WERI-Rb-1 (cell line): Measurements from ENCODE around the gene PODN.

Experiments used
- DNase-seq: peaks from one replicate; pipeline ENCODE4 v3.0.0-alpha.2; 2020
- H3K27ac ChIP-seq: fragments of 250-450 bp; sonication (Bioruptor Pico); 2 replicates; pipeline ENCODE4 v1.5.1; 2020; ENCODE audit warnings: mild to moderate bottlenecking, moderate library complexity
- H3K27me3 ChIP-seq: fragments of 250-450 bp; sonication (Bioruptor Pico); 2 replicates; pipeline ENCODE4 v1.5.1; 2021; ENCODE audit warnings: mild to moderate bottlenecking, low read depth, moderate library complexity; ENCODE audit not compliant: insufficient read depth, severe bottlenecking
- H3K36me3 ChIP-seq: fragments of 250-450 bp; sonication (Bioruptor Pico); 2 replicates; pipeline ENCODE4 v1.5.1; 2020; ENCODE audit warnings: mild to moderate bottlenecking, moderate library complexity
- H3K4me3 ChIP-seq: 2 replicates; pipeline ENCODE4 v1.5.1; 2011; ENCODE audit warnings: low read depth, mild to moderate bottlenecking, control low read depth, low read length
- H3K9me3 ChIP-seq: fragments of 250-450 bp; sonication (Bioruptor Pico); 2 replicates; pipeline ENCODE4 v1.5.1; 2021; ENCODE audit warnings: mild to moderate bottlenecking, moderate library complexity; ENCODE audit not compliant: severe bottlenecking
- TF ChIP-seq, protein P1 (sequence below): IDR thresholded peaks from 2 replicates; pipeline ENCODE4 v1.5.1; 2011; ENCODE audit warnings: low read depth, mild to moderate bottlenecking, control low read depth, inconsistent platforms, low read length

The PODN gene

DNA sequence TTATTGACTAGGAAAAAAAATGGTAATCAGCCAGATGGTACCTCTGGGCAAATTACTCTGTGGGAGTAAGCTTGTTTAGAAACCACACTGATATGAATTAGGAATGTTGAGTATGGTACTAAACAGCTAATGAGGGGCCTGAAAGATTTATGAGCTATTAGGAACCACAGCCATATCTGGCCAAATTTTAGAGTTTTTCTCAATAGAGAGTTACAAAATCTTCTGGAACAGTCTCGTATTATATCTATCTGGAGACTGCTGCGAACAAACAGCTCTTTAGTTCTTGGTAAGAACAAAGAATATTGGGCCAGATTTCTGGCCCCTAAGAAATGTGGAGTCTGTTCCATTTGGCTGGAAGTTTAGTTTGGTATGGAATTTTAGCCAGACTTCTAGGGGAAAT lies 4.9 kb upstream of the PODN start:
- no peak overlapping the region for H3K27ac ChIP-seq
- H3K36me3 ChIP-seq: no peaks in the 10 kb centered on the region
- H3K4me3 ChIP-seq: no peak overlapping the region
- H3K27me3 ChIP-seq: no peaks in the 10 kb centered on the region
- TF ChIP-seq, protein P1, sequence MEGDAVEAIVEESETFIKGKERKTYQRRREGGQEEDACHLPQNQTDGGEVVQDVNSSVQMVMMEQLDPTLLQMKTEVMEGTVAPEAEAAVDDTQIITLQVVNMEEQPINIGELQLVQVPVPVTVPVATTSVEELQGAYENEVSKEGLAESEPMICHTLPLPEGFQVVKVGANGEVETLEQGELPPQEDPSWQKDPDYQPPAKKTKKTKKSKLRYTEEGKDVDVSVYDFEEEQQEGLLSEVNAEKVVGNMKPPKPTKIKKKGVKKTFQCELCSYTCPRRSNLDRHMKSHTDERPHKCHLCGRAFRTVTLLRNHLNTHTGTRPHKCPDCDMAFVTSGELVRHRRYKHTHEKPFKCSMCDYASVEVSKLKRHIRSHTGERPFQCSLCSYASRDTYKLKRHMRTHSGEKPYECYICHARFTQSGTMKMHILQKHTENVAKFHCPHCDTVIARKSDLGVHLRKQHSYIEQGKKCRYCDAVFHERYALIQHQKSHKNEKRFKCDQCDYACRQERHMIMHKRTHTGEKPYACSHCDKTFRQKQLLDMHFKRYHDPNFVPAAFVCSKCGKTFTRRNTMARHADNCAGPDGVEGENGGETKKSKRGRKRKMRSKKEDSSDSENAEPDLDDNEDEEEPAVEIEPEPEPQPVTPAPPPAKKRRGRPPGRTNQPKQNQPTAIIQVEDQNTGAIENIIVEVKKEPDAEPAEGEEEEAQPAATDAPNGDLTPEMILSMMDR: no peak
- H3K9me3 ChIP-seq: no peaks in the 10 kb centered on the region
- DNase-seq: no peak

DNA sequence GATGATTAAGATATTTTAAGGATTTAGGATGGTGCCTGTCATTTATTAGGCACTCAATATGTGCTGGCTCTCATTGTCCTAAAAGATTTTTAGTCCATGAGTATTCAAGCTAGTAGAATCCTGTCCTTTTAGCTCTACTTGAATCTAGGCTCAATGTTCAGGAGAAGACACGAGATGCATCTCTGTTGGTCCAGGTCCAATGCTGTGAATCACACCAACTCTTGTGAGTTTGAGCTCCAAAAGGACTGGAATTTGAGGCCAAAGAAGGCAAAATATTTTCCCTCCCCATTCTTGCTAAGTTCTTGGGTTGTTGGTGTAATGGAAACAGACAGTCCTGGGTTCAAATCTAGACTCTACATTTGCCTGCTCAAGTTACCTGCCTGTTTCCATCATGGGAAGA lies 1.4 kb upstream of the PODN start:
- Histone ChIP-seq H3K9me3 (no peaks in the 10 kb centered on the region), H3K27me3 (no peaks in the 10 kb centered on the region), H3K4me3 (no peak overlapping the region), H3K27ac (no peak overlapping the region), H3K36me3 (no peaks in the 10 kb centered on the region)
- TF ChIP-seq, protein P1: no peak
- DNase-seq: no peak

DNA sequence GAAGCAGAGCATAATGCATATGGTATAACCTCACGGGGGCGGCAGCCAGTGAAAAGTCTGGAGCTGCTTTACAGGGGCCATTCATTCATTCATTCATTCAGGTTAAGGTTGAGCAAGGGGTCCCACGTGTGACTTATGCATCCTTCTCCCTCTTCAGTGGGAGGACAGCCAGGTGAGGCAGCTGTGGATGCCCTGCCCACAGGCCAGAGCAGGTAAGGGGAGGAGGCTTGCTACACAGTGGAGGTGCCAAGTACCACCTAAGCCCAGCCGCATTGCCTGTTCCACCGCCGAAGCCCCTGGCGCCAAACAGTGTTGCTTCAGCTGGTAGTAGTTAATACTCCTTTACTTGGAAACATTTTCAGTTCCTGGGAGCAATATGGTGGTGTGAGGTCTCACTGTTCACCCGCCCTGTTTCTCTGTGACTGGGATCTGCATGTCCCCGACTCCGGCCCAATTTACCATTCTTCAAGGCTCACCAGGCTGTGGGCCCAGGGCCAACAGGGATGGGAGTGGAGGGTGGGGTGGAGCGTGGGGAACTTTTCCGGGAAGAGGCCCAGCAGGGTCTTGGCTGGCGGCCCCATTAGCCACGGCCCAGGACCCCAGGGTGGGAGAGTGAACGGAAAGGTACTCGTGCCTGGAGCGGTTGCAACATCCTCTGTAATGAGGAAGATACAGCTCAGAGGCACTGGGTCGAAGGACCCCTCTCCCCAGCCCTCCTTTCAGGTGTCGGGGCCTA lies 722 bp upstream of the PODN start:
- H3K4me3 ChIP-seq: no peak overlapping the region
- H3K27ac ChIP-seq: no peak overlapping the region

DNA sequence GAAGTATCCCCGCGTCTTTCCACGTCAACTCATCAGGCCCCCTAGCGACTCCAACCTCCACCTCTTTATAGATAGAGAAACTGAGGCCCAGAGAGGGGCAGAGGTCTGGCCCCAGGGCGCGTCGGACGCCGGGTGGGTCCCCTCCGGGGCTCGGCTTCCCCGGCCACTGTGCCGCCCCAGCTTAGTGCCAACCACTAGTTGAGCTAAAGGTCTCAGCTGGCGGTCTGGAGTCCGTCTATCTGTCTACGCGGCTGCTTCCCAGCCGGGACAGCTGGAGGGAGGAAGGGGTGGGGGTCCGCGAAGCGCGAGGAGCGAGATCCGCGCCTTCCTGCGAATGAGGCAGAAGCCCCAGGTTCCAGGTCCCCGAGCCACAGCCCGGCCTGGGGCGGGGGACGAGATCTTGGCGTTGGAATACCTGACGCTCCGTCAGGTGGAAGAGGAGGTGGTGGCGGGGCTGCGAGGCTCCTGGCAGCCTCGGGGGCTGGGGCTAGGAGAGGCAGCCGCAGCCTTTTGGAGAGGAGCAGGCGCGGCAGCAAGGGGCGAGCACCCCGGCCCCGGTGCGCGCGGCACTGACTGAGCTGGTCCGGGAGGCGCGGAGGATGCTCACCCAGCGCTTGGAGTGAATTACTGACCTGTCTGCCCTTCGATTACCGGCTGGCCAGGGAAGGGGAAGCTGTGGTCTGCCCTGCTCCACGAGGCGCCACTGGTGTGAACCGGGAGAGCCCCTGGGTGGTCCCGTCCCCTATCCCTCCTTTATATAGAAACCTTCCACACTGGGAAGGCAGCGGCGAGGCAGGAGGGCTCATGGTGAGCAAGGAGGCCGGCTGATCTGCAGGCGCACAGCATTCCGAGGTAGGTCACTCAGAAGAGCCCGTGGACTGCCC lies 937 bp downstream of the PODN start:
- Histone ChIP-seq H3K4me3 (no peak overlapping the region), H3K27ac (no peak overlapping the region), H3K9me3 (no peaks in the 10 kb centered on the region), H3K27me3 (no peaks in the 10 kb centered on the region), H3K36me3 (no peaks in the 10 kb centered on the region)
- TF ChIP-seq, protein P1: no peak
- no peak for DNase-seq

More for the DNA sequence above, 722 bp upstream of the PODN start:
- no peaks in the 10 kb centered on the region for H3K9me3 ChIP-seq
- TF ChIP-seq, protein P1: no peak
- DNase-seq: no peak
- H3K27me3 ChIP-seq: no peaks in the 10 kb centered on the region
- H3K36me3 ChIP-seq: no peaks in the 10 kb centered on the region

DNA sequence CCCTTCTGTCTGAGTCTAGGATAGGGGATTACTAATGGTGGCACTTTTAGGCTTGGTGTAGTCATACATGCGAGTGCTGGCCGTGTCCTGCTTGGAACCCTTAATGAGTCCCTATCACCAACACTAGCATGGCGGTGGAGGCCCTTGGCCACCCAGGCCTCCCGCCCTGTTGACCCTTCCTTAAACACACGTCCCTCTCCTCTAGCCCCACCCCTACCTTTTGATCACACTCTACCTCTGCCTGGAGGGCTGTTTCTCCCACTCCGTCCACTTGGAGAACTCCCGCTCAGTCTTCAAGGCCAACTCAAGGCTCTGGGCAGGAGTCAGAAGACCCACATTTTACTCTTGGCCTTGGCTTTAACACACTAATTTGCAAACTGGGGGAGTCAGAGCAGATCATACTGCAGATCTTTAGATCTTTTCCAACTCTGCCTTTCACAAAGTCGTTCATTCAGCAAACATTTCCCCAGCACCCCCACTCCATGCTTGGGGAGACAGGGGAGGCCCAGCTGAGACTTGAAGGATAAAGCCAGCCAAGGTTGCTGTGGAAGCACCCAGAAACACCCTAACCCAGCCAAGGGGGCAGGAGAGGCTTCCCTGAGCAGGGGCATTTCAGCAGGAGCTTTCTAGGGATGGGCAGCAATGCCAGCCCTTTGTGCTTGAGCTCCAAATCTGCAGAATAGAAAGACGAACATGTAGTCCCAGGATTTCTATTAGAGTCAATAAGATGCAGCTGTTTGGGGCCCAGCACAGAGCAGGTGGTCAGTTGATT lies 1.9 kb downstream of the PODN start:
- Histone ChIP-seq H3K9me3 (no peaks in the 10 kb centered on the region), H3K36me3 (no peaks in the 10 kb centered on the region), H3K4me3 (no peak overlapping the region), H3K27me3 (no peaks in the 10 kb centered on the region), H3K27ac (no peak overlapping the region)
- no peak for DNase-seq
- TF ChIP-seq, protein P1: no peak
